Liver (tissue), 9 donors: Measurements from ENCODE around the gene CACFD1. TPM values are rescaled to one million over a fixed set of nuclear protein-coding genes. Genes with fewer than 3 reads are reported as not detected.

Experiments
- DNase-seq: peaks from one replicate; pipeline ENCODE4 v3.0.0-alpha.2; 2017; ENCODE audit warnings: low spot score
- H3K27ac ChIP-seq, 2 donors: one replicate each; pipeline ENCODE4 v1.7.0; 2013; ENCODE audit warnings: inconsistent platforms in 2 of 2, low read length in 2 of 2, control low read depth in 1 of 2, low read depth in 1 of 2, mild to moderate bottlenecking in 1 of 2
- H3K27me3 ChIP-seq, 4 donors: one replicate each; pipeline versions ENCODE4 v1.6.1 to v1.7.0; 2013; ENCODE audit warnings: low read length in 3 of 4, inconsistent platforms in 1 of 4, mild to moderate bottlenecking in 1 of 4, moderate library complexity in 1 of 4; ENCODE audit not compliant: control insufficient read depth in 4 of 4, insufficient read depth in 4 of 4
- H3K36me3 ChIP-seq, 4 donors: one replicate each; pipeline versions ENCODE4 v1.6.1 to v1.7.0; 2013; ENCODE audit warnings: low read length in 3 of 4, mild to moderate bottlenecking in 3 of 4, low read depth in 1 of 4, moderate library complexity in 1 of 4; ENCODE audit not compliant: control insufficient read depth in 4 of 4, insufficient read depth in 3 of 4
- H3K4me1 ChIP-seq, 4 donors: one replicate each; pipeline versions ENCODE4 v1.6.1 to v1.7.0; 2013; ENCODE audit warnings: low read length in 3 of 4, mild to moderate bottlenecking in 3 of 4, moderate library complexity in 1 of 4; ENCODE audit not compliant: control insufficient read depth in 4 of 4, insufficient read depth in 4 of 4
- H3K4me3 ChIP-seq, 3 donors: one replicate each; pipeline versions ENCODE4 v1.6.1 to v1.7.0; 2013; ENCODE audit warnings: low read length in 3 of 3, control low read depth in 1 of 3, low read depth in 1 of 3, mild to moderate bottlenecking in 1 of 3
- H3K9ac ChIP-seq, 2 donors: one replicate each; pipeline ENCODE4 v1.7.0; 2013; ENCODE audit warnings: low read length in 2 of 2, mild to moderate bottlenecking in 2 of 2, moderate library complexity in 2 of 2, control low read depth in 1 of 2, low read depth in 1 of 2
- H3K9me3 ChIP-seq, 4 donors: one replicate each; pipeline versions ENCODE4 v1.6.1 to v1.7.0; 2013; ENCODE audit warnings: low read length in 3 of 4; ENCODE audit not compliant: control insufficient read depth in 4 of 4
- EGR1 ChIP-seq, 2 donors: IDR thresholded peaks; 2 replicates each; pipeline ENCODE4 v1.6.1; 2016 to 2018; ENCODE audit warnings: antibody characterized with exemption in 2 of 2, low read depth in 2 of 2
- FOXA1 ChIP-seq: IDR thresholded peaks from 2 replicates; pipeline ENCODE4 v1.6.1; 2016; ENCODE audit warnings: antibody characterized with exemption
- FOXA2 ChIP-seq: IDR thresholded peaks from 2 replicates; pipeline ENCODE4 v1.6.1; 2016; ENCODE audit warnings: antibody characterized with exemption
- GABPA ChIP-seq, 2 donors: IDR thresholded peaks in 1 of 2; conservative IDR thresholded peaks in 1 of 2; 2 replicates each; pipeline ENCODE4 v1.6.1; 2016; ENCODE audit warnings: antibody characterized with exemption in 2 of 2, mild to moderate bottlenecking in 1 of 2, moderate library complexity in 1 of 2
- HNF4A ChIP-seq, 2 donors: conservative IDR thresholded peaks; 2 replicates each; pipeline ENCODE4 v1.6.1; 2016; ENCODE audit warnings: antibody characterized with exemption in 2 of 2, mild to moderate bottlenecking in 2 of 2
- HNF4G ChIP-seq: IDR thresholded peaks from 2 replicates; pipeline ENCODE4 v1.6.1; 2016; ENCODE audit warnings: antibody characterized with exemption
- JUND ChIP-seq, 2 donors: IDR thresholded peaks; 2 replicates each; pipeline ENCODE4 v1.6.1; 2016; ENCODE audit warnings: antibody characterized with exemption in 2 of 2
- NR2F2 ChIP-seq: IDR thresholded peaks from 2 replicates; pipeline ENCODE4 v1.6.1; 2016; ENCODE audit warnings: antibody characterized with exemption
- RAD21 ChIP-seq, 2 donors: IDR thresholded peaks; 2 replicates each; pipeline ENCODE4 v1.6.1; 2016; ENCODE audit warnings: antibody characterized with exemption in 2 of 2, mild to moderate bottlenecking in 2 of 2
- RXRA ChIP-seq, 2 donors: IDR thresholded peaks; 2 replicates each; pipeline ENCODE4 v1.6.1; 2017 to 2018; ENCODE audit warnings: antibody characterized with exemption in 2 of 2, mild to moderate bottlenecking in 1 of 2
- SP1 ChIP-seq: IDR thresholded peaks from 2 replicates; pipeline ENCODE4 v1.6.1; 2018; ENCODE audit warnings: antibody characterized with exemption, mild to moderate bottlenecking
- TAF1 ChIP-seq: conservative IDR thresholded peaks from 2 replicates; pipeline ENCODE4 v1.6.1; 2016; ENCODE audit warnings: antibody characterized with exemption, mild to moderate bottlenecking
- YY1 ChIP-seq: IDR thresholded peaks from 2 replicates; pipeline ENCODE4 v1.6.1; 2016; ENCODE audit warnings: antibody characterized with exemption, mild to moderate bottlenecking
- WGBS: extraction: QIAGEN DNeasy Blood & Tissue Kit; methylation state at CpG from one replicate; pipeline ENCODE4 v1.1.7; 2013; 5-methylcytosine and 5-hydroxymethylcytosine counted together
- polyA plus RNA-seq, 2 donors: library from polyadenylated mRNA; stranded (reverse) in 1 of 2; unstranded in 1 of 2; fragments of 200-250 nt in 1 of 2; fragments of >200 nt in 1 of 2; fragmentation: Nextera tagmentation in 1 of 2; extraction: Ambion mirVana in 1 of 2; gene quantifications; one replicate each; pipeline versions ENCODE4 v1.2.1 to v1.2.3, GENCODE V29; 2013 to 2015
- total RNA-seq, 2 donors: library from RNA; depleted of rRNA; stranded (reverse); fragments of >200 nt; gene quantifications; one replicate each; pipeline ENCODE4 v1.2.3, GENCODE V29; 2014
- TF ChIP-seq, protein P1 (sequence below): IDR thresholded peaks from 2 replicates; pipeline ENCODE4 v1.6.1; 2016; ENCODE audit warnings: antibody characterized with exemption
- TF ChIP-seq, protein P2 (sequence below): IDR thresholded peaks from 2 replicates; pipeline ENCODE4 v1.6.1; 2016; ENCODE audit warnings: antibody characterized with exemption
- TF ChIP-seq, protein P3 (sequence below): fragments of 150-350 bp; IDR thresholded peaks from 2 replicates; pipeline ENCODE4 v1.5.1; 2017; ENCODE audit warnings: improper control_type of control experiment, low read depth, low read length; ENCODE audit not compliant: missing input control
- TF ChIP-seq, protein P4 (sequence below): IDR thresholded peaks from 2 replicates; pipeline ENCODE4 v1.6.1; 2016; ENCODE audit warnings: antibody characterized with exemption
- TF ChIP-seq, protein P5 (sequence below): IDR thresholded peaks from 2 replicates; pipeline ENCODE4 v1.6.1; 2016; ENCODE audit warnings: antibody characterized with exemption, mild to moderate bottlenecking
- donor health status: healthy.
- donor health status: healthy.
- donor health status: healthy.
- donor health status: healthy.
- donor health status: healthy.

Gene CACFD1
- total and polyA plus RNA-seq, 4 donors, result 10.1 to 34.5 (median 26.4) TPM

DNA sequence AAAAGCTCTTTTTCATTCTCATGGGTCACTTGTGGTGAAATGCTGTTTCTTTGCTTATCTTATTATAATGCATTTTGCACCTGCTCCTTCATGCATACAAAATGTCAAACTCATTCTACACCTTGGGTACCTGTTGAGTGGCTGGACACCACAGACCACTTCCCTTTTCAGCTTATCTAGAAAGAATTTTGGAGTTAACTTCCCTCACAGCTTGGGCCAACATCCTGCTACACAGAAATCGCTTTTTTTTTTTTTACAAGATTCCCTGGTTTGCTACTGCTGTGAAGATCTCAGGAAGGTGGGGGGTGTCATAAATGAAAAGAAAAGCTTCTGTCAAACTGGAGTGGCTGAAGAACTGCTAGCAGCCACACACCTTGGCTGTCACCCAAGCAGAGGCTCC lies 44.6 kb upstream of the CACFD1 start:
- H3K27ac ChIP-seq, result no peak overlapping the region
- TF ChIP-seq, protein P1, sequence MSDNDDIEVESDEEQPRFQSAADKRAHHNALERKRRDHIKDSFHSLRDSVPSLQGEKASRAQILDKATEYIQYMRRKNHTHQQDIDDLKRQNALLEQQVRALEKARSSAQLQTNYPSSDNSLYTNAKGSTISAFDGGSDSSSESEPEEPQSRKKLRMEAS, result no peak
- TF ChIP-seq, protein P2, sequence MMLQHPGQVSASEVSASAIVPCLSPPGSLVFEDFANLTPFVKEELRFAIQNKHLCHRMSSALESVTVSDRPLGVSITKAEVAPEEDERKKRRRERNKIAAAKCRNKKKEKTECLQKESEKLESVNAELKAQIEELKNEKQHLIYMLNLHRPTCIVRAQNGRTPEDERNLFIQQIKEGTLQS, result no peak
- TF ChIP-seq FOXA1 (no peak), FOXA2 (no peak), RAD21 (IDR thresholded peaks at IDR 0.05) (no peak), EGR1 (IDR thresholded peaks at IDR 0.05; ENCODE audit: low read depth in 2 of 2) (no peak), GABPA (IDR thresholded peaks at IDR 0.05 in 1 of 2, conservative IDR thresholded peaks at IDR 0.05 in 1 of 2) (no peak), JUND (IDR thresholded peaks at IDR 0.05) (no peak), HNF4A (conservative IDR thresholded peaks at IDR 0.05) (no peak), SP1 (no peak), HNF4G (no peak), RXRA (IDR thresholded peaks at IDR 0.05) (no peak), TAF1 (no peak), YY1 (no peak), NR2F2 (no peak)
- TF ChIP-seq, protein P3, sequence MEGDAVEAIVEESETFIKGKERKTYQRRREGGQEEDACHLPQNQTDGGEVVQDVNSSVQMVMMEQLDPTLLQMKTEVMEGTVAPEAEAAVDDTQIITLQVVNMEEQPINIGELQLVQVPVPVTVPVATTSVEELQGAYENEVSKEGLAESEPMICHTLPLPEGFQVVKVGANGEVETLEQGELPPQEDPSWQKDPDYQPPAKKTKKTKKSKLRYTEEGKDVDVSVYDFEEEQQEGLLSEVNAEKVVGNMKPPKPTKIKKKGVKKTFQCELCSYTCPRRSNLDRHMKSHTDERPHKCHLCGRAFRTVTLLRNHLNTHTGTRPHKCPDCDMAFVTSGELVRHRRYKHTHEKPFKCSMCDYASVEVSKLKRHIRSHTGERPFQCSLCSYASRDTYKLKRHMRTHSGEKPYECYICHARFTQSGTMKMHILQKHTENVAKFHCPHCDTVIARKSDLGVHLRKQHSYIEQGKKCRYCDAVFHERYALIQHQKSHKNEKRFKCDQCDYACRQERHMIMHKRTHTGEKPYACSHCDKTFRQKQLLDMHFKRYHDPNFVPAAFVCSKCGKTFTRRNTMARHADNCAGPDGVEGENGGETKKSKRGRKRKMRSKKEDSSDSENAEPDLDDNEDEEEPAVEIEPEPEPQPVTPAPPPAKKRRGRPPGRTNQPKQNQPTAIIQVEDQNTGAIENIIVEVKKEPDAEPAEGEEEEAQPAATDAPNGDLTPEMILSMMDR, result no peak
- TF ChIP-seq, protein P4, sequence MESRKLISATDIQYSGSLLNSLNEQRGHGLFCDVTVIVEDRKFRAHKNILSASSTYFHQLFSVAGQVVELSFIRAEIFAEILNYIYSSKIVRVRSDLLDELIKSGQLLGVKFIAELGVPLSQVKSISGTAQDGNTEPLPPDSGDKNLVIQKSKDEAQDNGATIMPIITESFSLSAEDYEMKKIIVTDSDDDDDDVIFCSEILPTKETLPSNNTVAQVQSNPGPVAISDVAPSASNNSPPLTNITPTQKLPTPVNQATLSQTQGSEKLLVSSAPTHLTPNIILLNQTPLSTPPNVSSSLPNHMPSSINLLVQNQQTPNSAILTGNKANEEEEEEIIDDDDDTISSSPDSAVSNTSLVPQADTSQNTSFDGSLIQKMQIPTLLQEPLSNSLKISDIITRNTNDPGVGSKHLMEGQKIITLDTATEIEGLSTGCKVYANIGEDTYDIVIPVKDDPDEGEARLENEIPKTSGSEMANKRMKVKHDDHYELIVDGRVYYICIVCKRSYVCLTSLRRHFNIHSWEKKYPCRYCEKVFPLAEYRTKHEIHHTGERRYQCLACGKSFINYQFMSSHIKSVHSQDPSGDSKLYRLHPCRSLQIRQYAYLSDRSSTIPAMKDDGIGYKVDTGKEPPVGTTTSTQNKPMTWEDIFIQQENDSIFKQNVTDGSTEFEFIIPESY, result no peak
- TF ChIP-seq, protein P5, sequence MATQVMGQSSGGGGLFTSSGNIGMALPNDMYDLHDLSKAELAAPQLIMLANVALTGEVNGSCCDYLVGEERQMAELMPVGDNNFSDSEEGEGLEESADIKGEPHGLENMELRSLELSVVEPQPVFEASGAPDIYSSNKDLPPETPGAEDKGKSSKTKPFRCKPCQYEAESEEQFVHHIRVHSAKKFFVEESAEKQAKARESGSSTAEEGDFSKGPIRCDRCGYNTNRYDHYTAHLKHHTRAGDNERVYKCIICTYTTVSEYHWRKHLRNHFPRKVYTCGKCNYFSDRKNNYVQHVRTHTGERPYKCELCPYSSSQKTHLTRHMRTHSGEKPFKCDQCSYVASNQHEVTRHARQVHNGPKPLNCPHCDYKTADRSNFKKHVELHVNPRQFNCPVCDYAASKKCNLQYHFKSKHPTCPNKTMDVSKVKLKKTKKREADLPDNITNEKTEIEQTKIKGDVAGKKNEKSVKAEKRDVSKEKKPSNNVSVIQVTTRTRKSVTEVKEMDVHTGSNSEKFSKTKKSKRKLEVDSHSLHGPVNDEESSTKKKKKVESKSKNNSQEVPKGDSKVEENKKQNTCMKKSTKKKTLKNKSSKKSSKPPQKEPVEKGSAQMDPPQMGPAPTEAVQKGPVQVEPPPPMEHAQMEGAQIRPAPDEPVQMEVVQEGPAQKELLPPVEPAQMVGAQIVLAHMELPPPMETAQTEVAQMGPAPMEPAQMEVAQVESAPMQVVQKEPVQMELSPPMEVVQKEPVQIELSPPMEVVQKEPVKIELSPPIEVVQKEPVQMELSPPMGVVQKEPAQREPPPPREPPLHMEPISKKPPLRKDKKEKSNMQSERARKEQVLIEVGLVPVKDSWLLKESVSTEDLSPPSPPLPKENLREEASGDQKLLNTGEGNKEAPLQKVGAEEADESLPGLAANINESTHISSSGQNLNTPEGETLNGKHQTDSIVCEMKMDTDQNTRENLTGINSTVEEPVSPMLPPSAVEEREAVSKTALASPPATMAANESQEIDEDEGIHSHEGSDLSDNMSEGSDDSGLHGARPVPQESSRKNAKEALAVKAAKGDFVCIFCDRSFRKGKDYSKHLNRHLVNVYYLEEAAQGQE, result no peak
- no peaks in the 10 kb centered on the region for H3K27me3 ChIP-seq
- H3K9ac ChIP-seq, result no peak overlapping the region
- no peak overlapping the region for H3K4me3 ChIP-seq
- peaks cover 14 to 34% (median 18%) of the 10 kb centered on the region in 4 donors for H3K36me3 ChIP-seq
- peaks cover 5 to 25% (median 20%) of the 10 kb centered on the region in 4 donors for H3K4me1 ChIP-seq
- DNase-seq, result no peak
- H3K9me3 ChIP-seq, result no peaks in the 10 kb centered on the region
- WGBS, result 84% methylated on average over 1 of the region's 1 CpG
